NCI-H2227 (cell line): Measurements from ENCODE around the gene ZFP92.
A peak's percentile ranks its signal among the peaks of the same experiment; 100 is the strongest.

Experiments
- DNase-seq: peaks from one replicate; lab custom pipeline; 2025; ENCODE audit not compliant: unreplicated experiment; lab: John Stamatoyannopoulos, UW

Gene ZFP92

GRCh38 chrX:153438532-153438931 lies 27.3 kb downstream of the ZFP92 start:
- peak; percentile 34 for DNase-seq

- no peak for DNase-seq
These were observed 28.7 kb downstream of the ZFP92 start for GRCh38 chrX:153439977-153440376.

GRCh38 chrX:153440556-153441135 lies 29.4 kb downstream of the ZFP92 start:
- DNase-seq = no peak

GRCh38 chrX:153441296-153441695 lies 30.0 kb downstream of the ZFP92 start:
- no peak for DNase-seq

- DNase-seq = no peak
These were observed 30.7 kb downstream of the ZFP92 start for GRCh38 chrX:153441981-153442380.

GRCh38 chrX:153442463-153442862 lies 31.2 kb downstream of the ZFP92 start:
- DNase-seq = no peak

GRCh38 chrX:153443476-153444332 lies 32.4 kb downstream of the ZFP92 start:
- DNase-seq = no peak

GRCh38 chrX:153444333-153445011 lies 33.2 kb downstream of the ZFP92 start:
- DNase-seq = no peak

- DNase-seq = no peak
These were observed 34.0 kb downstream of the ZFP92 start for GRCh38 chrX:153445106-153445855.

- DNase-seq = no peak
These were observed 34.8 kb downstream of the ZFP92 start, which contains the start of gene TREX2 for GRCh38 chrX:153445856-153446635. Gene TREX2, minus strand, starts transcription at chrX:153446056. Its CDS starts 626 bp downstream, at chrX:153445430.

- no peak for DNase-seq
These were observed 35.3 kb downstream of the ZFP92 start for GRCh38 chrX:153446636-153446936.

GRCh38 chrX:153446950-153447580 lies 35.8 kb downstream of the ZFP92 start:
- no peak for DNase-seq

GRCh38 chrX:153447581-153447960 lies 36.3 kb downstream of the ZFP92 start:
- DNase-seq = no peak

GRCh38 chrX:153448556-153449367 lies 37.5 kb downstream of the ZFP92 start:
- DNase-seq = no peak

GRCh38 chrX:153449368-153450113 lies 38.3 kb downstream of the ZFP92 start:
- DNase-seq = no peak

- no peak for DNase-seq
These were observed 39.1 kb downstream of the ZFP92 start for GRCh38 chrX:153450114-153450948.

- DNase-seq = no peak
These were observed 39.6 kb downstream of the ZFP92 start for GRCh38 chrX:153450949-153451277.
